ENCODE measurements around the gene UGT1A4. TPM values are rescaled to one million over a fixed set of nuclear protein-coding genes. Genes with fewer than 3 reads are reported as not detected.

UGT1A4 gene
- total and polyA plus RNA-seq, 11 donors = not detected

GRCh38 chr2:233705911-233706506, 12.5 kb upstream of the UGT1A4 start:
- 64 to 73% (median 67%) methylated on average over 4 of the region's 4 CpGs for WGBS, 4 donors
- peaks cover 0 to 12% (median 0%) of the 10 kb centered on the region in 9 donors for H3K27me3 ChIP-seq
- no peak for DNase-seq

GRCh38 chr2:233706720-233707119, 11.8 kb upstream of the UGT1A4 start:
- no peaks in the 10 kb centered on the region for H3K36me3 ChIP-seq
- WGBS, 4 donors = 0 to 80% (median 36%) methylated on average over 1 of the region's 1 CpG
- DNase-seq (no peak), ATAC-seq (no peak)
- TF ChIP-seq POLR2A (IDR thresholded peaks at IDR 0.05) (no peak), CTCF (IDR thresholded peaks at IDR 0.05) (no peak)
- intact Hi-C loops (cut with DNase I) = no loop called here
- no peaks in the 10 kb centered on the region for H3K4me1 ChIP-seq
- H3K27ac ChIP-seq = no peak overlapping the region
- peaks cover 0 to 15% (median 2%) of the 10 kb centered on the region in 9 donors for H3K27me3 ChIP-seq
- H3K9me3 ChIP-seq = peaks cover 0 to 9% (median 0%) of the 10 kb centered on the region in 12 donors
- no peak overlapping the region for H3K4me3 ChIP-seq

More at GRCh38 chr2:233705911-233706506, 12.5 kb upstream of the UGT1A4 start:
- TF ChIP-seq POLR2A (IDR thresholded peaks at IDR 0.05) = no peak
- TF ChIP-seq CTCF (IDR thresholded peaks at IDR 0.05) = no peak
- no peaks in the 10 kb centered on the region for H3K4me1 ChIP-seq
- H3K27ac ChIP-seq = no peak overlapping the region
- no peaks in the 10 kb centered on the region for H3K36me3 ChIP-seq
- peaks cover 0 to 9% (median 0%) of the 10 kb centered on the region in 12 donors for H3K9me3 ChIP-seq
- intact Hi-C loops (cut with DNase I) = no loop called here
- ATAC-seq = no peak
- no peak overlapping the region for H3K4me3 ChIP-seq

GRCh38 chr2:233707940-233708644, 10.4 kb upstream of the UGT1A4 start:
- TF ChIP-seq CTCF (IDR thresholded peaks at IDR 0.05) = no peak
- no peak for TF ChIP-seq POLR2A (IDR thresholded peaks at IDR 0.05)
- H3K27me3 ChIP-seq = peaks cover 0 to 15% (median 2%) of the 10 kb centered on the region in 9 donors
- intact Hi-C loops (cut with DNase I) = no loop called here
- no peak overlapping the region for H3K27ac ChIP-seq
- 68 to 75% (median 72%) methylated on average over 10 of the region's 10 CpGs for WGBS, 4 donors
- no peak for ATAC-seq
- H3K9me3 ChIP-seq = peaks cover 0 to 6% (median 0%) of the 10 kb centered on the region in 12 donors
- H3K4me3 ChIP-seq = no peak overlapping the region
- no peaks in the 10 kb centered on the region for H3K4me1 ChIP-seq
- no peak for DNase-seq
- H3K36me3 ChIP-seq = no peaks in the 10 kb centered on the region

GRCh38 chr2:233708942-233709341, 9.6 kb upstream of the UGT1A4 start:
- H3K27me3 ChIP-seq = peaks cover 0 to 15% (median 2%) of the 10 kb centered on the region in 9 donors
- H3K9me3 ChIP-seq = peaks cover 0 to 6% (median 0%) of the 10 kb centered on the region in 12 donors
- WGBS, 4 donors = 75 to 86% (median 84%) methylated on average over 5 of the region's 5 CpGs
- no peak overlapping the region for H3K27ac ChIP-seq
- no peak for DNase-seq
- H3K4me3 ChIP-seq = no peak overlapping the region
- no peaks in the 10 kb centered on the region for H3K36me3 ChIP-seq
- no peaks in the 10 kb centered on the region for H3K4me1 ChIP-seq
- intact Hi-C loops (cut with DNase I) = no loop called here
- no peak for ATAC-seq
- TF ChIP-seq CTCF (IDR thresholded peaks at IDR 0.05) (no peak), POLR2A (IDR thresholded peaks at IDR 0.05) (no peak)
